Measurements from ENCODE around the gene CIB2.

DNA sequence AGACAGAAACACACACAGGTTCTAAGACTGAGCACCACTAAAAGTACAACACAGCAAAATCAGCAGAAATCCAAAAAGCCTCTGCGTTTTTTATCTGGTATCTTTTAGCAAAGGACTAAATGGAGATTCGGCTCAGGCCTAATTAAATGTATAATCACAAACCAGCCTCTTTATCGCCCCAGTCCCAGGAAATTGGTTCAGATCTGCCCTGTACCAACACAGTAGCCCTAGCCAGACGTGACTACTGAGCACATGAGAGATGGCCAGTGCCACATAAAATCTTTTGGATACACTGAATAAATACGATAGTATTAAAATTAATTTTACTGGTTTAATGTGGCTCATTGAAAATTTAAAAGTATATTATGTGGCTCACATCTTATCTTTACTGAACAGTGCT, 73.4 kb downstream of the CIB2 start:
- TF ChIP-seq CTCF (IDR thresholded peaks at IDR 0.05) (no peak), POLR2AphosphoS5 (IDR thresholded peaks at IDR 0.05) (no peak)

Measured in prostate gland (tissue), 2 donors.